RWPE2 (cell line): ENCODE measurements around the gene NIN.

Experiments
- ATAC-seq: fragments of 200-7000 bp; cut with Tn5 transposase; 3 replicates; pipeline ENCODE4 v1.9.1; 2021; ENCODE audit warnings: low read depth
- DNase-seq: peaks from one replicate; pipeline ENCODE4 v3.0.0-alpha.2; 2020; ENCODE audit warnings: low spot score
- H3K27ac ChIP-seq: fragments of 450-650 bp; 2 replicates; pipeline ENCODE4 v1.5.1; 2017; ENCODE audit warnings: mild to moderate bottlenecking; ENCODE audit not compliant: poor library complexity, severe bottlenecking
- H3K27me3 ChIP-seq: fragments of 250-450 bp; sonication (Bioruptor Pico); 2 replicates; pipeline ENCODE4 v1.5.1; 2021; ENCODE audit warnings: mild to moderate bottlenecking, moderate library complexity; ENCODE audit not compliant: insufficient read depth, poor library complexity, severe bottlenecking
- H3K36me3 ChIP-seq: fragments of 250-450 bp; sonication (Bioruptor Pico); 2 replicates; pipeline ENCODE4 v1.5.1; 2020; ENCODE audit warnings: low read depth, mild to moderate bottlenecking, moderate library complexity
- H3K4me1 ChIP-seq: fragments of 250-450 bp; sonication (Bioruptor Pico); 2 replicates; pipeline ENCODE4 v1.5.1; 2021; ENCODE audit warnings: mild to moderate bottlenecking, moderate library complexity; ENCODE audit not compliant: insufficient read depth, poor library complexity, severe bottlenecking
- H3K4me3 ChIP-seq: fragments of 250-450 bp; sonication (Bioruptor Pico); 2 replicates; pipeline ENCODE4 v1.5.1; 2021; ENCODE audit warnings: mild to moderate bottlenecking, moderate library complexity; ENCODE audit not compliant: severe bottlenecking
- H3K9me3 ChIP-seq: fragments of 250-450 bp; sonication (Bioruptor Pico); 2 replicates; pipeline ENCODE4 v1.5.1; 2021; ENCODE audit warnings: mild to moderate bottlenecking, moderate library complexity; ENCODE audit not compliant: severe bottlenecking
- TF ChIP-seq, protein P1 (sequence below): fragments of 450-650 bp; IDR thresholded peaks from one replicate; pipeline ENCODE4 v1.5.1; 2017; ENCODE audit warnings: mild to moderate bottlenecking, moderate library complexity; ENCODE audit not compliant: poor library complexity, severe bottlenecking

The NIN gene

GRCh38 chr14:50853891-50854290 lies 22.9 kb upstream of the NIN start:
- ATAC-seq (no peak), DNase-seq (no peak)
- Histone ChIP-seq H3K4me3 (no peak overlapping the region), H3K27ac (no peak overlapping the region), H3K36me3 (no peaks in the 10 kb centered on the region), H3K9me3 (no peaks in the 10 kb centered on the region), H3K4me1 (no peaks in the 10 kb centered on the region), H3K27me3 (peaks cover 3% of the 10 kb centered on the region)
- TF ChIP-seq, protein P1, sequence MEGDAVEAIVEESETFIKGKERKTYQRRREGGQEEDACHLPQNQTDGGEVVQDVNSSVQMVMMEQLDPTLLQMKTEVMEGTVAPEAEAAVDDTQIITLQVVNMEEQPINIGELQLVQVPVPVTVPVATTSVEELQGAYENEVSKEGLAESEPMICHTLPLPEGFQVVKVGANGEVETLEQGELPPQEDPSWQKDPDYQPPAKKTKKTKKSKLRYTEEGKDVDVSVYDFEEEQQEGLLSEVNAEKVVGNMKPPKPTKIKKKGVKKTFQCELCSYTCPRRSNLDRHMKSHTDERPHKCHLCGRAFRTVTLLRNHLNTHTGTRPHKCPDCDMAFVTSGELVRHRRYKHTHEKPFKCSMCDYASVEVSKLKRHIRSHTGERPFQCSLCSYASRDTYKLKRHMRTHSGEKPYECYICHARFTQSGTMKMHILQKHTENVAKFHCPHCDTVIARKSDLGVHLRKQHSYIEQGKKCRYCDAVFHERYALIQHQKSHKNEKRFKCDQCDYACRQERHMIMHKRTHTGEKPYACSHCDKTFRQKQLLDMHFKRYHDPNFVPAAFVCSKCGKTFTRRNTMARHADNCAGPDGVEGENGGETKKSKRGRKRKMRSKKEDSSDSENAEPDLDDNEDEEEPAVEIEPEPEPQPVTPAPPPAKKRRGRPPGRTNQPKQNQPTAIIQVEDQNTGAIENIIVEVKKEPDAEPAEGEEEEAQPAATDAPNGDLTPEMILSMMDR: no peak

GRCh38 chr14:50846226-50846880 lies 15.4 kb upstream of the NIN start:
- ATAC-seq: peak; percentile 90
- no peaks in the 10 kb centered on the region for H3K36me3 ChIP-seq
- H3K27ac ChIP-seq: no peak overlapping the region
- no peaks in the 10 kb centered on the region for H3K4me1 ChIP-seq
- H3K27me3 ChIP-seq: peaks cover 3% of the 10 kb centered on the region
- TF ChIP-seq, protein P1: no peak
- DNase-seq: no peak
- no peak overlapping the region for H3K4me3 ChIP-seq
- H3K9me3 ChIP-seq: no peaks in the 10 kb centered on the region

- no peak overlapping the region for H3K4me3 ChIP-seq
- H3K27me3 ChIP-seq: no peaks in the 10 kb centered on the region
- no peaks in the 10 kb centered on the region for H3K9me3 ChIP-seq
- H3K4me1 ChIP-seq: no peaks in the 10 kb centered on the region
- DNase-seq (no peak), ATAC-seq (no peak)
- H3K27ac ChIP-seq: no peak overlapping the region
- H3K36me3 ChIP-seq: no peaks in the 10 kb centered on the region
- TF ChIP-seq, protein P1: no peak
Observed at GRCh38 chr14:50845166-50845565, 14.2 kb upstream of the NIN start.

GRCh38 chr14:50844391-50844790 lies 13.4 kb upstream of the NIN start:
- TF ChIP-seq, protein P1: no peak
- no peaks in the 10 kb centered on the region for H3K4me1 ChIP-seq
- no peak overlapping the region for H3K27ac ChIP-seq
- ATAC-seq (no peak), DNase-seq (no peak)
- no peaks in the 10 kb centered on the region for H3K27me3 ChIP-seq
- no peaks in the 10 kb centered on the region for H3K9me3 ChIP-seq
- H3K36me3 ChIP-seq: no peaks in the 10 kb centered on the region
- no peak overlapping the region for H3K4me3 ChIP-seq

- TF ChIP-seq, protein P1: no peak
Observed at GRCh38 chr14:50839691-50840090, 8.7 kb upstream of the NIN start.

More at GRCh38 chr14:50839691-50840090, 8.7 kb upstream of the NIN start:
- ATAC-seq (no peak), DNase-seq (no peak)
- H3K27me3 ChIP-seq: no peaks in the 10 kb centered on the region
- H3K4me1 ChIP-seq: no peaks in the 10 kb centered on the region
- H3K36me3 ChIP-seq: no peaks in the 10 kb centered on the region
- H3K27ac ChIP-seq: no peak overlapping the region
- H3K9me3 ChIP-seq: no peaks in the 10 kb centered on the region
- H3K4me3 ChIP-seq: no peak overlapping the region
